ENCODE measurements around the gene DYNC2H1.
A peak's percentile ranks its signal among the peaks of the same experiment; 100 is the strongest.
"Not testable (repeated sequence)": the region's sequence is repeated elsewhere in the genome, so short reads cannot be mapped to it uniquely, and the experiment has no call there.

DYNC2H1 gene

DNA sequence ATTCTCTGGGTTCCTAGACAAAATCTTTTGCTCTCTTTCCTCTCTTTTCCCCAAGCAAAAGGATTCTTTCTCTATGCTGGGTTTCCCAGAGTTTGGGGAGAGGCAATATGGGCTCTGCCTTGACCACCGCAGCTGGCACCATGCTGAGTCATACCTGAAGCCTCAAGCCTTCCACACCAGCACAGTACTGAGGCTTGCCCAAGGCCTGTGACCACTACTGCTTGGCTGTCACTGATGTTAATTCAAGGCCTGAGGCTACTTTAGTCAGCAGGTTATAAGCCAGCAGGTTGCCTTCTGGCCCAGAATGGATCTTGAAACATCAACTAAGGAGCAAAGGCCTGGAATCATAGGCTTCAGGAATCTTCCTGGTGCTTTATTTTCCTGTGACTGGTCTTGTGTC is 185.3 kb downstream of the DYNC2H1 start:
- no peak for DNase-seq

GRCh38 chr11:103295704-103296103 is 186.5 kb downstream of the DYNC2H1 start:
- DNase-seq, result no peak

- DNase-seq, result no peak
Measured at GRCh38 chr11:103297900-103298299, 188.7 kb downstream of the DYNC2H1 start.

- peak; percentile 10 for DNase-seq
Measured at GRCh38 chr11:103315248-103315647, 206.0 kb downstream of the DYNC2H1 start.

DNA sequence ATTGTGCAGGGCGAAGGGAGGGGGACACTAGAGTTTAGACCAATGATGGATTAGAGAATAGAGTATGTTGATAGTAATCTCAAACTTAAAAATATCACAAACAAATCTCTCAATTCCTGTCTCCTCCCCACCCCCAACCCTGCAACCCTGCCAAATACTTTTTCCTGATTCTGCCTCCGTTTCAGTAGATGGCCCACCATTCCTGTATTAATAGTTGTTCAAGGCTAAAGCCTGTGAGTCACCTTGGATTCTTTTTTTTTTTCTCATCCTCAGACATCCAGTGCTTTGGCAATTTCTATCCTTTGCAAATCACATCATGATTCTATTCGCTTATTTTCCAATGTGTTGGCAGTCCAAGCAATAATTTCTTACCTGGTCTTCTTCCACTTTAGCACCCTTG is 207.9 kb downstream of the DYNC2H1 start:
- DNase-seq, result peak; percentile 59

- no peak for DNase-seq
Measured at GRCh38 chr11:103322821-103323220, 213.6 kb downstream of the DYNC2H1 start.

- DNase-seq, result no peak
Measured at GRCh38 chr11:103325686-103326069, 216.5 kb downstream of the DYNC2H1 start.

GRCh38 chr11:103326070-103326794 is 217.0 kb downstream of the DYNC2H1 start:
- peak; percentile 90 for DNase-seq

DNA sequence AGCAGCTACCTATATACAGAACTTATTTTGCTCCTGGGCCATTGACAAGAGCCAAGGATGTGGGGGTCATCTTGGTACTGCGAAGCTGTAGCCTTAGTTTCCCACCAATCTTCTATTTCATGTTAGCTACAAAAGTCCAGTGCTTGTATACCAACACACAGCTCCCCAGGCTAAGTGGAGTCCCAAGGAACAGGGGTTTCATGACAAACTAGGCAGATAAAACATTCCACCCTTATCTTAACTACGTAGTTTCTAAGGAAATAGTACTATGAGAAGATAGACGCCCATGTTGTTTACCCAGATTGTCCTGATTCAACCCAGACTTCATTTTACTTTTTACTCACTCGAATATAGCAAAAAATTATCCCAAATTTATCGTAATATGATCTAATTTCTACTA is 218.5 kb downstream of the DYNC2H1 start:
- no peak for DNase-seq

DNA sequence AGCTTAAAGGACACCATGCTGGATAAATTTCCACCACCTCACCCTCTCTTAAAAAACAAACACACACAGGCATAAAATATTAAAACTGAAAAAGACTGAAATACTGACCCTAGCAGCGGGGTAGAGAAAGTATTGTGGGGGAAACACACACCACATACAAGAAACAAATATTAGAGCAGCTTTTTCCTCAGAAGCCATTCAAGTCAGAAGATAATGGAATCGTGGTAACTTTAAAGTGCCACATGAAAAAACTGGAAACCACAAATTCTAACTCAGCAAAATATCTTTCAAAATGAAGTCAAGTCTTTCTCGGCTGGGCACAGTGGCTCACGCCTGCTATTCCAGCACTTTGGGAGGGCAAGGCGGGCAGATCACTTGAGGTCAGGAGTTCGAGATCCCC is 223.2 kb downstream of the DYNC2H1 start:
- no peak for DNase-seq

DNA sequence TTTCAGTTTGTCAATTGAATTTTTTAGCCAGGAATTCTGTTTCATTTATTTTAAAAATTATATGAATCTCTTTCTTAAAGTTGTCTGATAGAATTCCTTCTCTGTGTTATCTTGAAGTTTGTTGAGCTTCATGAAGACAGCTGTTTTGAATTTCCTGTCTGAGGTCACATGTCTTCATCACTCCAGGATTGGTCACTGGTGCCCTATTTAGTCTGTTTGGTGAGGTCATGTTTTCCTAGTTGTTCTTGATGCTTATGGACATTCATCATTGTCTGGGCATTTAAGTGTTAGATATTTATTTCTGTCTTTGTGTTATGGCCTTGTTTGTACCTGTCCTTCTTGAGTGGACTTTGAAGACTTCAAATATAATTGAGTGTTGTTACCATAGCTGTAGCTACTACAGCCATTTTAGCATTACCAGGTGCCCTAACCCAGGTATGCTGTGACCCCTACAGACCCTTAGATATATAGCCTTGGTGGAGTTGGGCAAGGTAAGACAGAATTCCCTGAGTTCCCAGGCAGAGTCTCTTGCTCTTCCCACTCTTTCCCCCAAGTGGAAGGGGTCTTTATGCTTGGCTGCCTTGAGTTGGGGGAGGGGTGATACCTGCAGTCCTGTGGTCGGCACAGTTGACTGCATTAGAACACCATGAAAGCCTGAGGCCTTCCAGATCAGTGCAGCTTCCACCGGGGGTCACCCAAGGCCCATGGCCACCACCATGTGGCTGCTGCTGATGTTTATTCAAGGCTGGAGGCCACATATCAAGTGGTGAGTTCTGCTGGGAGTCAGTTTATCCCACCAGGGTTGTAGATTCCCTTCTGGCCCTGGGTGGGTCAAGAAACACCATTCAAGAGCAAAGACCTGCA is 229.6 kb downstream of the DYNC2H1 start:
- peak; percentile 52 for DNase-seq

- DNase-seq, result no peak
Measured at GRCh38 chr11:103339485-103339857, 230.2 kb downstream of the DYNC2H1 start.

GRCh38 chr11:103340956-103341355 is 231.7 kb downstream of the DYNC2H1 start:
- no peak for DNase-seq

DNA sequence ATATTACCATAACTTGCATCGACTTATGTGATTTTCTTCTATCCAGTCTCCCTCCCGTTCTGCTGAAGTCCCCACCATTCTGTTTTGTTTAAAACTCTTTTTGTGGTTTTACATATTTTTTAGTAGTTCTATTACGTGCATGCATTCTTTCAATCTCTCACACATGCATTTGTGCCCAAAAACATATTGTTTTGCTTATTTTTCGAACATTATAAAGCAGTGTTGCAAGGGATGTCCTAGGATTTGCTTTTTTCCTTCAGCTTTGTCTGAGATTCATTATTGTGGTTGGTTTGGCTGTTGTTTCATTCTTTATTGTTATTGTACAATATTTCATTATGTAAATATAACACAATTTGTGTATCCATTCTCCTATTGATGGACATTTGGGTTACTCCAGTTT is 235.7 kb downstream of the DYNC2H1 start:
- DNase-seq, result peak; percentile 40

- DNase-seq, result no peak
Measured at GRCh38 chr11:103349595-103349994, 240.4 kb downstream of the DYNC2H1 start.

DNA sequence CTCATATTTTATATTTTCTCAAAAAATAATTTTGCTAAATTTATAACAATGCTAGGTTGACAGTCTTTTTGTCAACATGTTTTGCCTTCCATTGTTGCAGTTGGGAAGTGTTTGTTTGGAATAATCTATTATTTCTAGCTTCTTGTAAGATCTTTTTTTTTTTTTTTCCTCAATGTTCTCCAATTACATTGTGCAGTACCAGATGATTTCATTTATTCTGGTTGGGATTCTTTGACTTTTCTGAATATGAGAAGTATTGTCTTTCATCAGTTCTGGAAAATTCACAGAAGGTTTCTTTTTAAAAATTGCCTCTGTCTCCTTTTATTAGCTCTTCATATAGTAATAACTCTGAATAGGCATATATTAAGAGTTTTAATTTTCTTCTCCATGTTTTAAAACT is 245.4 kb downstream of the DYNC2H1 start:
- no peak for DNase-seq

DNA sequence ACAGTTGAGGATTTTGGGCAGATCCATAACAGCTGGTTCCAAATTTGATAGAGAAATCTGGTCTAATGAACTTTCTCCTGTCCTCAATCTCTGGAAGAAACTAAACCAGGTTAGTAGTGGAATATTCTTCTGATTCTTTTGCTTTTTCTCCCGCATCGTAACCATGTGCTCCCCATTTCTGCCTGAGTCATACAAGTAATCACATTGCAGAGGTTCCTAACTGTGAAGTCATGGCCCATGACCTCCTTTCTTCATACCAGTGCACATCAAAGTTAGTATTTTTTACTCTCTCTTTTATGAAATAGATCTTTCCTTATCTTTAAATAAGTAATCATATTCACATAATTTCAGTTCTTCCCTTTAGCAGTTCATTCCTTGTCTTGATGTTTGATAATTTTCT is 249.0 kb downstream of the DYNC2H1 start:
- peak; percentile 62 for DNase-seq

GRCh38 chr11:103359216-103359615 is 250.0 kb downstream of the DYNC2H1 start:
- DNase-seq, result peak; percentile 54

DNA sequence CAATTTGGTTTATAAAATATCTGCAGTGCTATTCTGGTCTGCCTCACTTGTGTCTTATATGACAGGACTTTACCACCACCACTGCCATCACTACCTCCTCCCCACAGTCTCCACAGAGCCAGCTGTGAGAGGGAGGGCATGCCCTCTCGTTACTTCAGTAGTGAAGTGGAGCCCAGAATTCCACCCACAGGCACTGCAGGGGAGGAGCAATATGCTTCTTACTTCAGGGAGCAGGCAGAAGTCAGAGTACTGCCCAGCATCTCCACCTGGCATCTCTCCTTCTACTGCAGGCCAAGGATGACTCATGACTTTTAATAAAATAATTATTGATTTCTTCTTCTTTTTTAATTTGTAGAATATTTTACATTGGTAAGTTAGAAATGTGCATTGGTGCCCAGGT is 255.5 kb downstream of the DYNC2H1 start:
- DNase-seq, result no peak

DNA sequence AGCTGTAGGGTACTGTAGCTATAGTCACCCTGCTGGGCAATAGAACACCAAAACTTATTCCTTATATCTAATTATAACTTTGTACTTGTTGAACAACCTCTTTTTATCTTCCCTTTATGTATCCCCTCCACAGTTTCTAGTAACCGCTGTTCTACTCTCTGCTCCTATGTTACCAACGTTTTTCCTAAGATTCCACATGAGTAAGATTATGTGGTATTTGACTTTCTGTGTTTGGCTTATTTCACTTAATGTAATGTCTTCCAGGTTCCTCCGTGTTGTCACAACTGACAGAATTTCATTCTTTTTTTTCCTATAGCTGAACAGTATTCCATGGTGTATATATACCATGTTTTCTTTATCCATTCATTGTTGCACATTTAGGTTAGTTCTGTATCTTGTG is 258.4 kb downstream of the DYNC2H1 start:
- DNase-seq, result peak; percentile 70

DNA sequence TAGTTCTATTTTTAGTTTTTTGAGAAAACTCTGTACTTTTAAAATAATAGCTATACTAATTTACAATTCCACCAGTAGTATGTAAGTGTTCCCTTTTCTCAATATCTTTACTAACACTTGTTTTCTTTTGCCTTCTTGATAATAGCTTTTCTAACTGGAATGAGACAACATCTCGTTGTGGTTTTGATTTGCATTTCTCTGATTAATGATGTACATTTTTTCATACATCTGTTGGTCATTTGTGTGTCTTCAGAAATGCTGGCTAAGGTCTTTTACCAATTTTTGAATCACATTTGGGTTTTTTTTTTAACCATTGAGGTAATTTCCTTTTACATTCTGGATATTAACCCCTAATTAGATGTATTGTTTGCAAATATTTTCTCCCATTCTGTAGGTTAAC is 258.9 kb downstream of the DYNC2H1 start:
- peak; percentile 58 for DNase-seq

- no peak for DNase-seq
Measured at GRCh38 chr11:103370076-103370475, 260.9 kb downstream of the DYNC2H1 start.

- DNase-seq, result no peak
Measured at GRCh38 chr11:103372906-103373305, 263.7 kb downstream of the DYNC2H1 start.

DNA sequence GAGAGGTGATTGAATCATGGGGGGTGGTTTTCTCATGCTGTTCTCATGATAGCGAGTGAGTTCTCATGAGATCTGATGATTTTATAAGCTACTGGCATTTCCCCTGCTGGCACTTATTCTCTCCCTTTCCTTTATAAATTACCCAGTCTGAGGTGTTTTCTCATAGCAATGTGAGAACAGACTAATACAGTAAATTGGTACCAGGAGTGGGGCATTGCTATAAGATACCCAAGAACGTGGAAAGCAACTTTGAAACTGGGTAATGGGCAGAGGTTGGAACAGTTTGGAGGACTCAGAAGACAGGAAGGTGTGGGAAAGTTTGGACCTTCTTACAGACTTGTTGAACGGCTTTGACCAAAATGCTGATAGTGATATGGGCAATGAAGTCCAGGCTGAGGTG is 265.0 kb downstream of the DYNC2H1 start:
- not testable (repeated sequence) for DNase-seq
